Activated T-cell treated with anti-CD3 and anti-CD28 coated beads, Interleukin-2, amount 50 U/mL, for 4 hours (primary cell): ENCODE results near the gene FHOD3. TPM values are rescaled to one million over a fixed set of nuclear protein-coding genes. Genes with fewer than 3 reads are reported as not detected.

Source experiments
- ATAC-seq, 2 donors: fragments of 200-7000 bp; cut with Tn5 transposase; one replicate each; pipeline ENCODE4 v1.10.0; 2021
- DNase-seq: peaks from one replicate; pipeline ENCODE4 v3.0.0-alpha.2; 2020
- H3K27me3 Mint-ChIP-seq: one replicate; pipeline ENCODE4 v1.8.0; 2021; ENCODE audit warnings: low read depth, mixed read lengths
- H3K36me3 Mint-ChIP-seq: one replicate; pipeline ENCODE4 v1.8.0; 2022; ENCODE audit warnings: mixed read lengths; ENCODE audit not compliant: insufficient read depth
- H3K4me1 Mint-ChIP-seq: one replicate; pipeline ENCODE4 v1.8.0; 2021; ENCODE audit warnings: low read depth, mixed read lengths
- H3K4me3 Mint-ChIP-seq: one replicate; pipeline ENCODE4 v1.8.0; 2021; ENCODE audit warnings: mild to moderate bottlenecking, moderate library complexity, mixed read lengths
- H3K9me3 Mint-ChIP-seq: one replicate; pipeline ENCODE4 v1.8.0; 2021; ENCODE audit warnings: mixed read lengths
- total RNA-seq, 3 donors: library from RNA; stranded (reverse); gene quantifications; one replicate each; pipeline ENCODE4 v1.2.1, GENCODE V29; 2021

FHOD3 gene
- total RNA-seq, 3 donors from 2014 or later = 0.13 TPM; not detected in 2

- no peak for DNase-seq
- Mint-ChIP-seq H3K9me3 (no peaks in the 10 kb centered on the region), H3K36me3 (no peaks in the 10 kb centered on the region), H3K4me3 (no peak overlapping the region), H3K27me3 (peaks cover 14% of the 10 kb centered on the region), H3K4me1 (no peaks in the 10 kb centered on the region)
- no peak for ATAC-seq
These were observed 85.3 kb downstream of the FHOD3 start for GRCh38 chr18:36382854-36383253.

- ATAC-seq (no peak), DNase-seq (no peak)
- Mint-ChIP-seq H3K4me3 (no peak overlapping the region), H3K27me3 (peaks cover 13% of the 10 kb centered on the region), H3K9me3 (no peaks in the 10 kb centered on the region), H3K36me3 (no peaks in the 10 kb centered on the region), H3K4me1 (no peaks in the 10 kb centered on the region)
These were observed 88.8 kb downstream of the FHOD3 start for GRCh38 chr18:36386150-36386920.

- peaks cover 5% of the 10 kb centered on the region for H3K27me3 Mint-ChIP-seq
These were observed 89.8 kb downstream of the FHOD3 start for GRCh38 chr18:36387310-36387709.

GRCh38 chr18:36388310-36388709, 90.8 kb downstream of the FHOD3 start:
- no peaks in the 10 kb centered on the region for H3K4me1 Mint-ChIP-seq
- H3K9me3 Mint-ChIP-seq = no peaks in the 10 kb centered on the region
- no peak overlapping the region for H3K4me3 Mint-ChIP-seq
- H3K27me3 Mint-ChIP-seq = peaks cover 2% of the 10 kb centered on the region
- no peaks in the 10 kb centered on the region for H3K36me3 Mint-ChIP-seq
- ATAC-seq = no peak
- DNase-seq = no peak

More at GRCh38 chr18:36387310-36387709, 89.8 kb downstream of the FHOD3 start:
- Mint-ChIP-seq H3K9me3 (no peaks in the 10 kb centered on the region), H3K4me1 (no peaks in the 10 kb centered on the region), H3K4me3 (no peak overlapping the region), H3K36me3 (no peaks in the 10 kb centered on the region)
- ATAC-seq = no peak
- no peak for DNase-seq

GRCh38 chr18:36389027-36389426, 91.5 kb downstream of the FHOD3 start:
- Mint-ChIP-seq H3K4me1 (no peaks in the 10 kb centered on the region), H3K9me3 (no peaks in the 10 kb centered on the region), H3K27me3 (peaks cover 2% of the 10 kb centered on the region), H3K4me3 (no peak overlapping the region), H3K36me3 (no peaks in the 10 kb centered on the region)
- DNase-seq = no peak
- no peak for ATAC-seq

GRCh38 chr18:36389811-36390581, 92.5 kb downstream of the FHOD3 start:
- Mint-ChIP-seq H3K36me3 (no peaks in the 10 kb centered on the region), H3K4me1 (no peaks in the 10 kb centered on the region), H3K27me3 (peaks cover 2% of the 10 kb centered on the region), H3K9me3 (no peaks in the 10 kb centered on the region), H3K4me3 (no peak overlapping the region)
- no peak for ATAC-seq
- DNase-seq = no peak

GRCh38 chr18:36391426-36392145, 94.1 kb downstream of the FHOD3 start:
- Mint-ChIP-seq H3K27me3 (peaks cover 2% of the 10 kb centered on the region), H3K36me3 (no peaks in the 10 kb centered on the region), H3K4me1 (no peaks in the 10 kb centered on the region), H3K9me3 (no peaks in the 10 kb centered on the region), H3K4me3 (no peak overlapping the region)
- ATAC-seq (no peak), DNase-seq (no peak)

GRCh38 chr18:36392164-36392978, 94.9 kb downstream of the FHOD3 start:
- DNase-seq (no peak), ATAC-seq (no peak)
- no peaks in the 10 kb centered on the region for H3K4me1 Mint-ChIP-seq
- H3K27me3 Mint-ChIP-seq = peaks cover 2% of the 10 kb centered on the region
- H3K4me3 Mint-ChIP-seq = no peak overlapping the region
- H3K36me3 Mint-ChIP-seq = no peaks in the 10 kb centered on the region
- no peaks in the 10 kb centered on the region for H3K9me3 Mint-ChIP-seq

GRCh38 chr18:36392979-36393287, 95.4 kb downstream of the FHOD3 start:
- peaks cover 2% of the 10 kb centered on the region for H3K27me3 Mint-ChIP-seq
- ATAC-seq (no peak), DNase-seq (no peak)
- no peak overlapping the region for H3K4me3 Mint-ChIP-seq
- no peaks in the 10 kb centered on the region for H3K4me1 Mint-ChIP-seq
- no peaks in the 10 kb centered on the region for H3K36me3 Mint-ChIP-seq
- peaks cover 5% of the 10 kb centered on the region for H3K9me3 Mint-ChIP-seq

- no peaks in the 10 kb centered on the region for H3K36me3 Mint-ChIP-seq
- no peak overlapping the region for H3K4me3 Mint-ChIP-seq
- H3K4me1 Mint-ChIP-seq = no peaks in the 10 kb centered on the region
These were observed 97.0 kb downstream of the FHOD3 start for GRCh38 chr18:36394486-36394885.

GRCh38 chr18:36396190-36396589, 98.7 kb downstream of the FHOD3 start:
- Mint-ChIP-seq H3K4me1 (no peaks in the 10 kb centered on the region), H3K36me3 (no peaks in the 10 kb centered on the region), H3K27me3 (peaks cover 4% of the 10 kb centered on the region), H3K9me3 (peaks cover 5% of the 10 kb centered on the region), H3K4me3 (no peak overlapping the region)
- ATAC-seq = no peak
- no peak for DNase-seq

More at GRCh38 chr18:36394486-36394885, 97.0 kb downstream of the FHOD3 start:
- ATAC-seq (no peak), DNase-seq (no peak)
- H3K9me3 Mint-ChIP-seq = peaks cover 5% of the 10 kb centered on the region
- H3K27me3 Mint-ChIP-seq = peaks cover 6% of the 10 kb centered on the region

GRCh38 chr18:36397033-36397432, 99.5 kb downstream of the FHOD3 start:
- H3K36me3 Mint-ChIP-seq = no peaks in the 10 kb centered on the region
- peaks cover 4% of the 10 kb centered on the region for H3K27me3 Mint-ChIP-seq
- no peak overlapping the region for H3K4me3 Mint-ChIP-seq
- peaks cover 5% of the 10 kb centered on the region for H3K9me3 Mint-ChIP-seq
- no peaks in the 10 kb centered on the region for H3K4me1 Mint-ChIP-seq
- ATAC-seq (no peak), DNase-seq (no peak)

- no peak for ATAC-seq
- H3K27me3 Mint-ChIP-seq = peaks cover 4% of the 10 kb centered on the region
- H3K4me3 Mint-ChIP-seq = no peak overlapping the region
- H3K4me1 Mint-ChIP-seq = no peaks in the 10 kb centered on the region
- no peak for DNase-seq
- peaks cover 5% of the 10 kb centered on the region for H3K9me3 Mint-ChIP-seq
- no peaks in the 10 kb centered on the region for H3K36me3 Mint-ChIP-seq
These were observed 100.9 kb downstream of the FHOD3 start for GRCh38 chr18:36398419-36398818.

- ATAC-seq (no peak), DNase-seq (no peak)
- Mint-ChIP-seq H3K9me3 (peaks cover 5% of the 10 kb centered on the region), H3K36me3 (no peaks in the 10 kb centered on the region), H3K27me3 (peaks cover 4% of the 10 kb centered on the region), H3K4me1 (no peaks in the 10 kb centered on the region), H3K4me3 (no peak overlapping the region)
These were observed 101.5 kb downstream of the FHOD3 start for GRCh38 chr18:36399055-36399454.
